H9 (cell line): ENCODE results near the gene CHURC1. TPM values are rescaled to one million over a fixed set of nuclear protein-coding genes. Genes with fewer than 3 reads are reported as not detected.

ENCODE experiments used
- DNase-seq: peaks from one replicate; pipeline ENCODE4 v3.0.0-alpha.2; 2017
- H2AFZ ChIP-seq: one replicate; pipeline ENCODE4 v1.6.1; 2013; ENCODE audit warnings: mild to moderate bottlenecking, low read length, control low read depth, moderate library complexity
- H2AK5ac ChIP-seq: 2 replicates; pipeline ENCODE4 v1.6.1; 2013; ENCODE audit warnings: low read length, control low read depth, mixed read lengths; ENCODE audit not compliant: insufficient read length
- H2BK120ac ChIP-seq: one replicate; pipeline ENCODE4 v1.6.1; 2013; ENCODE audit warnings: low read depth, mild to moderate bottlenecking, low read length, control low read depth, inconsistent platforms; ENCODE audit not compliant: poor library complexity, severe bottlenecking
- H2BK12ac ChIP-seq: 2 replicates; pipeline ENCODE4 v1.6.1; 2013; ENCODE audit warnings: low read length, control low read depth, mixed read lengths, low read depth; ENCODE audit not compliant: insufficient read length
- H2BK15ac ChIP-seq: 2 replicates; pipeline ENCODE4 v1.6.1; 2013; ENCODE audit warnings: low read depth, low read length, control low read depth
- H2BK20ac ChIP-seq: one replicate; pipeline ENCODE4 v1.6.1; 2013; ENCODE audit warnings: low read depth, mild to moderate bottlenecking, low read length, control low read depth, inconsistent platforms; ENCODE audit not compliant: poor library complexity, severe bottlenecking
- H2BK5ac ChIP-seq: 2 replicates; pipeline ENCODE4 v1.6.1; 2013; ENCODE audit warnings: low read length, control low read depth, mixed read lengths; ENCODE audit not compliant: insufficient read length
- H3K14ac ChIP-seq: 2 replicates; pipeline ENCODE4 v1.6.1; 2013; ENCODE audit warnings: low read length, control low read depth; ENCODE audit not compliant: insufficient read depth
- H3K18ac ChIP-seq: 2 replicates; pipeline ENCODE4 v1.6.1; 2013; ENCODE audit warnings: low read depth, mild to moderate bottlenecking, mixed read lengths, low read length, control low read depth; ENCODE audit not compliant: insufficient read length
- H3K23ac ChIP-seq: 2 replicates; pipeline ENCODE4 v1.6.1; 2013; ENCODE audit warnings: low read length, control low read depth, mixed read lengths, low read depth; ENCODE audit not compliant: insufficient read length
- H3K23me2 ChIP-seq: 2 replicates; pipeline ENCODE4 v1.6.1; 2013; ENCODE audit warnings: low read depth, mild to moderate bottlenecking, mixed read lengths, low read length, control low read depth; ENCODE audit not compliant: insufficient read length, poor library complexity, severe bottlenecking
- H3K27ac ChIP-seq: 2 replicates; pipeline ENCODE4 v1.5.1; 2013; ENCODE audit warnings: low read length, control low read depth, mixed read lengths, low read depth; ENCODE audit not compliant: insufficient read length
- H3K27me3 ChIP-seq: 2 replicates; pipeline ENCODE4 v1.6.1; 2013; ENCODE audit warnings: low read length, control low read depth, inconsistent platforms; ENCODE audit not compliant: insufficient read depth
- H3K4ac ChIP-seq: 2 replicates; pipeline ENCODE4 v1.6.1; 2013; ENCODE audit warnings: low read depth, mild to moderate bottlenecking, control low read depth, inconsistent platforms, low read length, moderate library complexity
- H3K4me1 ChIP-seq: 2 replicates; pipeline ENCODE4 v1.6.1; 2013; ENCODE audit warnings: low read length, control low read depth, inconsistent platforms; ENCODE audit not compliant: insufficient read depth
- H3K4me2 ChIP-seq: 2 replicates; pipeline ENCODE4 v1.6.1; 2013; ENCODE audit warnings: low read length, control low read depth, mixed read lengths; ENCODE audit not compliant: insufficient read length, insufficient read depth
- H3K56ac ChIP-seq: 2 replicates; pipeline ENCODE4 v1.6.1; 2013; ENCODE audit warnings: low read depth, mild to moderate bottlenecking, mixed read lengths, low read length, control low read depth; ENCODE audit not compliant: insufficient read length
- H3K79me1 ChIP-seq: 2 replicates; pipeline ENCODE4 v1.6.1; 2013; ENCODE audit warnings: low read depth, mild to moderate bottlenecking, moderate library complexity, low read length, control low read depth, inconsistent platforms; ENCODE audit not compliant: insufficient read depth, poor library complexity, severe bottlenecking
- H3K79me2 ChIP-seq: 2 replicates; pipeline ENCODE4 v1.6.1; 2013; ENCODE audit warnings: low read length, control low read depth, inconsistent platforms; ENCODE audit not compliant: insufficient read depth
- H3K9ac ChIP-seq: 2 replicates; pipeline ENCODE4 v1.6.1; 2013; ENCODE audit warnings: low read length, control low read depth, mixed read lengths; ENCODE audit not compliant: insufficient read length; ENCODE audit errors: extremely low read depth
- H3K9me3 ChIP-seq: one replicate; pipeline ENCODE4 v1.6.1; 2013; ENCODE audit warnings: low read depth, low read length, inconsistent platforms; ENCODE audit not compliant: control insufficient read depth
- H3T11ph ChIP-seq: one replicate; pipeline ENCODE4 v1.6.1; 2013; ENCODE audit warnings: mild to moderate bottlenecking, low read length, control low read depth, inconsistent platforms
- H4K20me1 ChIP-seq: one replicate; pipeline ENCODE4 v1.6.1; 2013; ENCODE audit not compliant: control insufficient read depth, insufficient read length, insufficient read depth
- H4K5ac ChIP-seq: 2 replicates; pipeline ENCODE4 v1.6.1; 2013; ENCODE audit warnings: low read depth, mild to moderate bottlenecking, mixed read lengths, low read length, control low read depth; ENCODE audit not compliant: insufficient read length
- H4K8ac ChIP-seq: replicated peaks from 2 replicates; pipeline ENCODE4 v1.6.1; 2013; ENCODE audit warnings: low read length, control low read depth, mixed read lengths, low read depth; ENCODE audit not compliant: insufficient read length
- H4K91ac ChIP-seq: 2 replicates; pipeline ENCODE4 v1.6.1; 2013; ENCODE audit warnings: low read depth, mild to moderate bottlenecking, moderate library complexity, mixed read lengths, low read length, control low read depth; ENCODE audit not compliant: insufficient read length
- H3K27ac Mint-ChIP-seq, 3 experiments: 2 replicates in 2 of 3; 3 replicates in 1 of 3; pipeline ENCODE4 v1.8.0; 2020 to 2021; ENCODE audit warnings: mixed read lengths in 3 of 3, mild to moderate bottlenecking in 1 of 3, moderate library complexity in 1 of 3
- H3K27me3 Mint-ChIP-seq: 2 replicates; pipeline ENCODE4 v1.8.0; 2021; ENCODE audit warnings: low read depth, mild to moderate bottlenecking, moderate library complexity, mixed read lengths
- H3K36me3 Mint-ChIP-seq, 3 experiments: 2 replicates in 2 of 3; 3 replicates in 1 of 3; pipeline ENCODE4 v1.8.0; 2020 to 2021; ENCODE audit warnings: low read depth in 3 of 3, mixed read lengths in 3 of 3; ENCODE audit not compliant: insufficient read depth in 1 of 3
- H3K4me1 Mint-ChIP-seq, 2 experiments: 2 replicates each; pipeline ENCODE4 v1.8.0; 2020; ENCODE audit warnings: mixed read lengths in 2 of 2
- H3K4me3 Mint-ChIP-seq, 2 experiments: 2 replicates in 1 of 2; 3 replicates in 1 of 2; pipeline ENCODE4 v1.8.0; 2020 to 2021; ENCODE audit warnings: mild to moderate bottlenecking in 2 of 2, mixed read lengths in 2 of 2, moderate library complexity in 1 of 2
- H3K9me3 Mint-ChIP-seq, 2 experiments: 2 replicates in 1 of 2; 3 replicates in 1 of 2; pipeline ENCODE4 v1.8.0; 2020; ENCODE audit warnings: mild to moderate bottlenecking in 2 of 2, mixed read lengths in 2 of 2, moderate library complexity in 1 of 2
- WGBS: extraction: QIAGEN DNeasy Blood & Tissue Kit; methylation state at CpG from one replicate; pipeline ENCODE4 v1.1.7; 2013; ENCODE audit warnings: missing lambda C conversion rate, low lambda C conversion rate, mixed read lengths; ENCODE audit not compliant: insufficient read length; ENCODE audit errors: extremely low coverage; 5-methylcytosine and 5-hydroxymethylcytosine counted together
- total RNA-seq: library from RNA; stranded (reverse); gene quantifications from 2 replicates; pipeline ENCODE4 v1.2.1, GENCODE V29; 2021
- TF ChIP-seq, protein P1 (sequence below): fragments of 200-600 bp; sonication (generic); conservative IDR thresholded peaks from 3 replicates; pipeline ENCODE4 v1.8.0; 2021; ENCODE audit warnings: antibody characterized with exemption, mild to moderate bottlenecking

The CHURC1 gene
- total RNA-seq, 1 experiment from 2014 or later = 58.7 TPM

DNA sequence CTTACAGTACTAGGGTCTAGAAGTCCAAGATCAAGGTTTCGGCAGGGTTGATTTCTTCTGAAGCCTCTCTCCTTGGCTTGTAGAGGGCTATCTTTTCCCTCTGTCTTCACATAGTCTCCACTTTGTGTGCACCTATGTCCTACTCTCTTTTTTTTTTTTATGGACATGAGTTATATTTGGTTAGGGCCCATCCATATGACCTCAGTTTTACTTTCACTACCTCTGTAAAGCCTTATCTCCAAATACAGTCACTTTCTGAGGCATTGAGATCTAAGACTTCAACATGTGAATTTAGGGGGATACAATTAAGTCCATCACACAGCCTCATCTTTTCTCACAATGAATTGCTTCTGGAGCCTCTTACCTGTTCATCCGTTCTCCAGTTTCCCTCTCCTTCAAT lies 28.7 kb upstream of the CHURC1 start:
- Histone ChIP-seq H4K8ac (no peak overlapping the region), H3K27ac (no peak overlapping the region), H3K56ac (no peak overlapping the region), H2AK5ac (no peak overlapping the region), H3K79me2 (no peaks in the 10 kb centered on the region), H3K4me2 (no peak overlapping the region), H3K23ac (no peak overlapping the region), H3K18ac (no peak overlapping the region), H3T11ph (no peak overlapping the region), H3K14ac (no peak overlapping the region), H2BK120ac (no peak overlapping the region), H2BK20ac (no peak overlapping the region), H3K27me3 (peaks cover 6% of the 10 kb centered on the region; the same call in 1 of the 2 replicates), H3K23me2 (peaks cover 4% of the 10 kb centered on the region), H2BK5ac (no peak overlapping the region), H3K4ac (no peak overlapping the region), H4K5ac (no peak overlapping the region), H2BK12ac (no peak overlapping the region), H3K9me3 (no peaks in the 10 kb centered on the region), H3K4me1 (no peaks in the 10 kb centered on the region), H4K20me1 (no peaks in the 10 kb centered on the region), H3K79me1 (no peaks in the 10 kb centered on the region), H3K9ac (no peak overlapping the region), H2AFZ (no peak overlapping the region), H4K91ac (no peak overlapping the region), H2BK15ac (no peak overlapping the region)
- DNase-seq = no peak
- WGBS = no CpG with 5 or more reads among the region's 2 CpGs
- H3K4me3 Mint-ChIP-seq = no peak overlapping the region
- peaks cover 7 to 8% of the 10 kb centered on the region in 2 experiments for H3K4me1 Mint-ChIP-seq
- H3K27me3 Mint-ChIP-seq = peaks cover 54% of the 10 kb centered on the region
- no peaks in the 10 kb centered on the region for H3K36me3 Mint-ChIP-seq
- TF ChIP-seq, protein P1, sequence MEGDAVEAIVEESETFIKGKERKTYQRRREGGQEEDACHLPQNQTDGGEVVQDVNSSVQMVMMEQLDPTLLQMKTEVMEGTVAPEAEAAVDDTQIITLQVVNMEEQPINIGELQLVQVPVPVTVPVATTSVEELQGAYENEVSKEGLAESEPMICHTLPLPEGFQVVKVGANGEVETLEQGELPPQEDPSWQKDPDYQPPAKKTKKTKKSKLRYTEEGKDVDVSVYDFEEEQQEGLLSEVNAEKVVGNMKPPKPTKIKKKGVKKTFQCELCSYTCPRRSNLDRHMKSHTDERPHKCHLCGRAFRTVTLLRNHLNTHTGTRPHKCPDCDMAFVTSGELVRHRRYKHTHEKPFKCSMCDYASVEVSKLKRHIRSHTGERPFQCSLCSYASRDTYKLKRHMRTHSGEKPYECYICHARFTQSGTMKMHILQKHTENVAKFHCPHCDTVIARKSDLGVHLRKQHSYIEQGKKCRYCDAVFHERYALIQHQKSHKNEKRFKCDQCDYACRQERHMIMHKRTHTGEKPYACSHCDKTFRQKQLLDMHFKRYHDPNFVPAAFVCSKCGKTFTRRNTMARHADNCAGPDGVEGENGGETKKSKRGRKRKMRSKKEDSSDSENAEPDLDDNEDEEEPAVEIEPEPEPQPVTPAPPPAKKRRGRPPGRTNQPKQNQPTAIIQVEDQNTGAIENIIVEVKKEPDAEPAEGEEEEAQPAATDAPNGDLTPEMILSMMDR = no peak
- no peak overlapping the region for H3K27ac Mint-ChIP-seq
- no peaks in the 10 kb centered on the region for H3K9me3 Mint-ChIP-seq
